GM21723 (cell line): ENCODE data around the gene SP6.

ENCODE experiments used
- ATAC-seq: cut with Tn5 transposase; IDR thresholded peaks from one replicate; pipeline ENCODE4 v1.9.1; 2021; ENCODE audit warnings: mild to moderate bottlenecking, moderate library complexity; ENCODE audit not compliant: unreplicated experiment

The SP6 gene

DNA sequence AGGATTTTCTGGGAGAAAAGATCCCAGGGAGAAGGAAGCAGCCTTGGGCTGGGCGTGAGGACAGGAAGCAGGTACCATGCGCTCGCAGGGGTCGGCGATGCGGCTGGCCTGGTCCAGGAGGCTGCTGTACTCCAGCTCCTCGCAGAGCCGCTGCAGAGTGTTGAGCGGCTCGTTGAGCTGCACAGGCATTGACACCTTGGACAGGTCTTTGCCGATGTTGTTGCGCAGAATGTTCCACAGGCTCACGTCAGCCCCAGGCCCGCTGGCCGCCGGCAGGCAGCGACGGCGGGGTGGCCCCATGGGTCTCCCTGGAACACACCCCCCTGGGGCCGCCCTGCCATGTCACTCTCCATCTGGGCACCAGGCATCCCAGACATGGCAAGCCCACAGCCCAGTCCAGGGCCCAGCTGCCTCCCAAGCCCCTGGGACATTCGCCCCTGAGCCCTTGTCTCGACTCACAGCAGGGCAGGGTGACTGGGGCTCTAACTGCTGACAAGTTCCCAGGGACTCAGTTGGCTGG, 37.4 kb downstream of the SP6 start:
- ATAC-seq: no peak

DNA sequence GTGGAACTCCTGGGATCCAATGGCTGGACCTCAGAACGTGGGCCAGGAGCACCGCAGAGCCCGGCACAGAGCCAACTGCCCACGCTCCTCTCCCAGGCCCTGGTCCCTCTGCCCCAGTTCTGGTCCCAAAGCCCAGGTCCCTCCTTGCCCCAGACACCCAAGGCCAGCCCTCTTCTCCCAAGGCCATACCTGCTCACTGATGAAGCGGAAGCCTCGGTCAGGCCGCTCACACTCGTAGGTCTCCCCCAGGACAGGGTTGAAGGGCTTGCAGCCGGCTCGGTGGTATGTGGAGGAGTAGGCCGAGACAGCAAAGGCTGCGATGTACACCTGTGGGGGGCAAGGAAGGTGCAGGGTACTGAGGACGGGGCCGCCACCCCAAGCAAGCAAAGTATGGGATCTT, 37.9 kb downstream of the SP6 start:
- ATAC-seq: no peak

DNA sequence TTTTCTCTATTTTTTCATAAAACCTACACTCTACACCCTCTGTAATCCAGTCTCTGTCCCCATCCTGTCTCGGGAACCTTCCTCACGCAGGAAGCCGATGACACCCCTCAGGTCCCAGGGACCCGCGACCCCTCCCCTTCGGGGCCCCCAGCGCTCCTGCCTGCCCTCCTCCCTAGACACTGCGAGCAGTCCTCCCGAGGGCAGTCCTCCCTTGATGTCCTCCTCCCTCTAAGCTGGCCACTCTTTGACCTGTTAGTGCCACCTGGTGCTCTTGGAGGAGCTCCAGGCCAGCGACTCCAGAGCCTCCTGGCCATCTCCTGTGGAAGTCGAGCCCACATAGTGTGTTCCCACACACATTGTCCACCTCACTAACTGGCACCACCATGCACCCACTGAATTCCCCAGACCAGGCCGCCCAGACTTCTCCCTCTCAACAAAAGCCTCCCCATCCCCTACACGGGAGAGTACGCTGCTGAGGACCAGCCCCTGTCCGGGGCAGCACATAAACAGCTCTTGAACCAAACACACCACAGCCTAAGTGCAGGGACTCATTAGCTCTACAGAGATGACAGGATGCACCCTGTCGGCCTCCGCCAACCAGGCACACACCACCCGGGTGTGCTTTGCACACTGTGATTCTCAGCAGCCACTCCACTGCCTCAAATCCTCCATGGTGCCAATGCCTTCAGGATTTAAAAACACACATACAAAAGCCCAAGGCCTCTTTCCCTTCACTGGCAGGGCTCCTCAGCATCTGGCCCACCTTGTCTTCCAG, 38.6 kb downstream of the SP6 start:
- ATAC-seq: no peak

DNA sequence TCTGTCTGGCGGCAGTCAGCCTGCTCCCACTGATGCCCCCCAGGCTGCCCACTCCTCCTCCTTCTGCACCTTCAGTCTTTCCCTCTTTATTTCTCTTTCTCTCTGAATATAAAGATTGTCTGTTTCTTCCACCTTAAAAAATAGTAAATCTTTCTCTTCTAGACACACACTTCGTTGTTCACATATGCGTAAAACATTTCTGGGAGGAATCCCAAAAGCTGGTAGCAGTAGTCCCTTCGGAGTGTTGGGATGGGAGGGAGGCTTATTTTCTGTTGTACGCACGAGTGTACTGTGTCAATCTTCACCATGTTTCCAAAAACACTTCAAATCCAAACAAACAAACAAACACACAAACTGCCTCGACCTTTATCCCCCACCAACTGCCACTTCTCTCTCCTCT, 39.3 kb downstream of the SP6 start:
- ATAC-seq: no peak

DNA sequence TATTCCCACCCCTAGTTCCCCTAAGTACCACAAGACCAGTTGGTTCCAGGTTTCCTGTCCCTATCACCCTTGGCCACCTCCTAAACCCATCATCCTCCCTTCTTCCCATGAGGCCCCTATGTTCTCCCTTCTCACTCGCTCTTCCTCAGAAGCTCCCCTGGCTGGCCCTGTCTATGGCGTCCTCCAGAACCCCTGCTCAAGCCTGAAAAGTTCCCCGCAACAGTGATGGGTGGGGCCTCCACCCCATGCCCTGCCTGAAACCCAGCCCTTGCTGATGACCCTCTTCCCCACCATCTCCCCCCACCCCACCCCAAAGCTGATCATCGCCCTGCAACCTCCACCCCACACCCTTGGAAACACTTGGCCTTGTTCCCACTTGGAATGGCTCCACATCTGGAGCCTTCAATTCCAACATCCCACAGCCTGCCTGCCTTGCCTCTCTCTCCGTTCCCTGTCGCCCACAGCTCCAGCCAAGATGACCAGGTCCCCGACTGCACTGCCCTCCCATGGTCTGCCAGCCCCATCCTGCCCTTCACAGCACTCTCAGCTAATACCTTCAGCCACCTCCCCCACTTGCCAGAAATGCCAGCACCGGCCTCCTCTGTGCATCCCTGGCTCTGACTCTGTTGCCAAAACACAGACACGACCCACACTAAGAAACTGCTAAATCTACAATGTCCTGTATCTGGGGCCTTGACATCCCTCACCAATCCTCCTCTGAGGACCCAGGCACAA, 39.9 kb downstream of the SP6 start:
- no peak for ATAC-seq

DNA sequence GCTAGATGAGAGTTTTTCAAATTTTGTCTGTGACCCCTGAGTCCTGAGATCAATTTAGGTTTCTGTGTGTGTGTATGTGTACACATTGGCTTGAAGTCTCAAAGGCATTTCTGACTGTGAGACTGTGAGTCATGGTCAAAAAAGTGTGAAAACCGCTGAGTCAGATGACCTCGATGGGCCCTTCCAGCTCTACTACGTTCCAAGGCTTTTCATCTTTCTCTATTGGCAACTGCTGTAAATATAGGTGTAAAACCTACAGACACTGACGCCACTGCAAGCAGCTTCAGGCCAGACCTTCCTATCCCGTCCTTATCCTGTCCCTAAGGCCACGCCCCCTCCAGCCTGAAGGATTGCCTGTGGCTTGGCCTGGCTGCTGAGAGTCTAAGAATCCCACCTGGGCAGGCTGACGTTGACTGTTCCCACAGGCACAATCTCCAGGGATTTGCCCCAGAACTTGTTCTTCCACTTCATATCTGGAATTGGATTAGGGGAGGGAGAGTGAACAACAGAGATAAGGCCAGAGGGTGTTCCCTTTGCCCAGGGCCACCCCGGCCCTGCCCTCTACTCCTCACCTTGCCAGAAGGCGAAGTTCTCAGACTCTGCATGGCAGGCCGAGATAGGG, 40.7 kb downstream of the SP6 start:
- ATAC-seq: no peak

DNA sequence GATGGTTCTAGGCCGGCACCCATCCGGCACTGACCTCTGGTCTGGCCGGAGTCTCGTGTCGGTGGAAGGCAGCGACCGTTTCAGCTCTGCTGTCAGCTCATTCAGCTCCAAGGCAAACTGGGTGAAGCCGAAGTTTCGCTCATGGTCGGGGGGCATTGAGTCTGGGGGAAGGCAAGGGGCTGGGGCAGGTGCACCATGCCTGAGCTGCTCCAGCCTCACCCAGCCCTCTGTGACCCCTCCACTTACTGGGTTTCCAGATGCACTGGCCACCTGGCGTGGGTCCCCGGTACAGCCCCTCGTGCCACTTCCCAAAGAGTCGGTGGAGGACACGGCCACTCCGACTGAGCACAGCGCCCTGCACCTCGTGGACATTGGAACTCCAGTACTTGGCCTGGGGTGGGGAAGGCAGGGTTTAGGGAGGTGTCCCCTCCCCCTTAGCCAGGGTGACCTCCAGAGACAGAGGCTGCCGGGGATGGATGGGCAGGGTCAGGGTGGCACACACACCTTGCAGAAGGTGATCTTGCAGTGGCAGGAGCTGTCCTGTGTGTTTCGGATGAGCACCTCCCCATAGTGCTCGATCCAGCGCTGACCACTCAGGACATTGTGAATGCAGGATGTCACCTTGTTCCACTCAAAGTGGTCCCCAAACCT, 42.0 kb downstream of the SP6 start:
- no peak for ATAC-seq

DNA sequence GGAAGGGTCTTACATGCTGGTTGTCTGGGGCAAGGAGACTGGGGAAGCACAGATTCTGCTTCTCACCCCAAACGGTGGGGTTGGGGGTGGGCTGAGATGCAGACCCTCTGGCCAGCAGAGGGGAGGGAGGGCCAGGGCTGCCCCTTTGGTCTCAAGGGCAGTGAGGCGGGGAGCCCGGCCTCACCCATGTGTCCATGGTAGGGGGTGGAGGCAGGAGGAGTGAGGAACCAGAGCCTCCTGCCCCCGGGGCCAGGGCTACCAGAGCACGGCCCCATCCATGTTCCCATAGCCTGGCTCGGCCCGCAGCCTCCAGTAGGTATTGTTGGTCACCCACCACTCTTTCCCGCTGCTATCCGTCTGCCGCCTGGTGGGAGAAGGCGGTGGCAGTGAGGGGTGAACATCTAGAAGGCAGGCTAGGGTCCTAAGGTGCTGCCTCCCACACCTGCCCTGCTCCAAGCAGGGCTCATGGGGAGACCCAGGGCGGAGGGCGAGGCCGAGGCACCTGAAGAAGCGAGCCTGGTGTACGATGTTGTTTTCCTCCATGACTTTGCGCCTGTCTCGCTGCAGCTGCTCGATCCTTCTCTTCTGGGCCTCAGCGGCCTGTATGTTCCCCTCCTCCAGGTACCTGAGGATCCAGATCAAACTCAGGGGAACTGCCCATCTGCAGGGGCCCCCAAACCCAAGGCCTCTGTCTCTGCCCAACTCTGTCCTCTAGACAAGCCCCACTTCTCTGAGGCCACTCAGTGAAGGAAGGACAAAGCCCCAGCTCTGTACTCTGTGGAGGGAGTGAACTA, 42.7 kb downstream of the SP6 start:
- no peak for ATAC-seq

DNA sequence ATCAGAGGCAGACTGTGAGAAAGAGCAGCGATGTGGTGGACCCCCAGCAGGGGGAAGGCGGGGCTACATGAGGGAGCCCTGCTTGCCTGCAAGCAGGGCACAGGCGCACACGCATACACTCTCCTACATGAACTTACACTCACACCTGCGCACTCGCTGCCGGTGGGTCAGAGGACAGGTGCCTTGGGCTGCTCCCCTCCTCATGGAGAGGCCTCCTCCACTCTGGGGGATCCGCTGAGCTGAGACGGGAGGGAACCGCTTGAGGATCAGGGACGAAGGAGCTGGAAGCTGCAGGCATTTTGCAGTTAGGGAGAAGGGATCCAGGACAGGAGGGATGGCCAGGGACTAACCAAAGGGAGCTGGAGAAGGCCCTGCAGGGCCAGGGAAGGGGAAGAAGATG, 43.5 kb downstream of the SP6 start:
- no peak for ATAC-seq

DNA sequence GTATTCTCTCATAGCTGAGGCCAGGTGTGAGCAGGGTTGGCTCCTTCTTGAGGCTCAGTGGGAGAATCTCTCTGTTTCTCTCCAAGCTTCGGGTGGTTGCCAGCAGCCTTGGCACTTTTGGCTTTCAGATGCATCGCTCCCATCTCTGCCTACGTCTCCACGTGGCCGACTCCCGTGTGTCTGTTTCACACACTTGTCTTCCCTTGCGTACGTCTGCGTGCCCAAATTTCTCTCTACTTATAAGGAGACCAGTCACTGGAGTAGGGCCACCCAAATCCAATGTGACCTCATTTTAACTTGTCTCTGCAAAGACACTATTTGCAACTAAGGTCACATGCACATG, 44.1 kb downstream of the SP6 start:
- ATAC-seq: no peak

DNA sequence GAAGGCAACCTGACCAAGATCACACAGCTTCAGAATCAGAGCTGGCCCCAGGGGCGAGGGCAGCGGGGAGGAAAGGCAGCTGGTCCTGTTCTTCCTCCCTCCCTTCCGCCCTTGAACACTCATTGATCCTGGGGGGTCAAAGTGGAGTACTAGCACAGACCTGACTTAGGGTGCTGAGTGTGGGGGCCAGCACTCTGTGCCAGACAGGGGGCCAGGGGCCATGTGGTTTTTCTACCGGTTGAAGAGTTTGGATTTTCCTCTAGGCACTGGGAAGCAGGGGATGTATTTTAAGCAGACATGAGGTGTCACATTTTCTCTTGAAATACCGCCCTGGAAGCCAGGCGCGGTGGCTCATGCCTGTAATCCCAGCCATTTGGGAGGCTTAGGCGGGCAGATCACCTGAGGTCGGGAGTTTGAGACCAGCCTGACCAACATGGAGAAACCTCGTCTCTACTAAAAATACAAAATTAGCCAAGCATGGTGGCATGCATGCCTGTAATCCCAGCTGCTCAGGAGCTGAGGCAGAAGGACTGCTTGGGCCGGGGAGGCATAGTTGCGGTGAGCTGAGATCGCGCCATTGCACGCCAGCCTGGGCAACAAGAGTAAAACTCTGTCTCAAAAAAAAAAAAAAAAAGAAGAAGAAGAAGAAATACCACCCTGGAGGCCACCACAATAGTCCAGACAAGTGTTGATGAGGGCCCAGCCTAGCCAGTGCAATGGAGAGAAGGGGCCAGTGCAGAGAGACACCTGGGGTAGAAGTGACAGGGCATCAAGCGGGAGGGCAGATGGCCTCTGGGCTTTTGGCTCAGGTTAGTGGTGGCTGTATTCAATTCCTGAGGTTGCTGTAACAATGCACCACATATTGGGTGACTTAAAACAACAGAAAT, 44.7 kb downstream of the SP6 start:
- ATAC-seq: no peak

DNA sequence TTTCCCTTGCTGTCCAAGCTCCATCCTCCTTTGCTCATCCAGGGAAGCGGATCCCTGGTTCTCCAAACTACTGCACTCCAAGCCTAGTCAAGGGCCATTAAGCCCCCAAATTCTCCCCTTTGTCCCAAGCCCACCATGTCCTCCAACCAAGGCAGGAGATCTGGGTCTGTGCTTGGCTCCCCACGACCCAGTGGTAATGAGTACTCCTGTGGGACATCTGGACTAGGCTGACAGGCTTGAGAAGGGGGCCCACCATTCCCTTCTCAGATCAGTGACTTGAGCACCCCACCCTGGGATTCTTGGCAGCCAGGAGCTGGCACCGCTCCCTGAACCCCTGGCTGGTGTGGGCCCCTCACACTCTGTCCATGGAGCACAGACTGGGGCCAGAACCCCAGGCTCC, 46.5 kb downstream of the SP6 start:
- no peak for ATAC-seq

DNA sequence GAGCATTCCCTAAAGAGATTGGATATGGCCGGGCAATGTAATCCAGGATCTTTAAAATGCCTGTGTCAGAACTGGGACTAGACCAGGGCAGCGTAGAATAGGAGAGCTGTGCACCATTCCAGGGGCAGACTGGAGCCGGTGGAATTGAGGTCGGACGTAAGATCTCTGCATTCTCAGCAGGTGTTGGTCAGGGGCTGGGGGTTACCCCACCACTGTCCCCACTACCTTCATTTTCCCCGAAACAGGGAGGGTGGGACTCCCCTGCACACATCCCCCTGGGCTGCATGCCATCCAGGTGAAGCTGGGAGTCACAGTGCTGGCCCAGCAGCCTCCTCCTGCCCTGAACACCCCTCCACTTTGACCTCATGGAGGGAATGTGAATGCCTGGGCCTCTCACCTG, 47.2 kb downstream of the SP6 start:
- ATAC-seq: no peak

DNA sequence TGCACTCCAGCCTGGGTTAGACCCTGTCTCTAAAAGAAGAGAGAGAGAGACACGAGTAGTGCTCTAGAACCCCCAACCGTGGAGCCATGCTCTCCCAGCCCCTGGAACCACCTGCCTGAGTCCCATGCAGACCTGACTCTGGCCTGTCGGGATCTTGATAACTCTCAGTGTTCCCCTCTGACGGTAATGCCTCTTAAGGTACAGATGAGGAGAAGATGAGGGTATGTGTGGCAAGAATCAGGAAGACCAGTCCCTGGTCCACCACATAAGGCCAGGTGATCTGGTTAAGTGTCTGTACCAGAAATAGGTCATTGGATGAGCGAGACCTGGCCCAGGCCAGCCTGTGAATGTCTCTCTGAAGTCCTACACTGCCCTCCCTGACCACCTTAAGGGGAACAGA, 47.8 kb downstream of the SP6 start:
- no peak for ATAC-seq

DNA sequence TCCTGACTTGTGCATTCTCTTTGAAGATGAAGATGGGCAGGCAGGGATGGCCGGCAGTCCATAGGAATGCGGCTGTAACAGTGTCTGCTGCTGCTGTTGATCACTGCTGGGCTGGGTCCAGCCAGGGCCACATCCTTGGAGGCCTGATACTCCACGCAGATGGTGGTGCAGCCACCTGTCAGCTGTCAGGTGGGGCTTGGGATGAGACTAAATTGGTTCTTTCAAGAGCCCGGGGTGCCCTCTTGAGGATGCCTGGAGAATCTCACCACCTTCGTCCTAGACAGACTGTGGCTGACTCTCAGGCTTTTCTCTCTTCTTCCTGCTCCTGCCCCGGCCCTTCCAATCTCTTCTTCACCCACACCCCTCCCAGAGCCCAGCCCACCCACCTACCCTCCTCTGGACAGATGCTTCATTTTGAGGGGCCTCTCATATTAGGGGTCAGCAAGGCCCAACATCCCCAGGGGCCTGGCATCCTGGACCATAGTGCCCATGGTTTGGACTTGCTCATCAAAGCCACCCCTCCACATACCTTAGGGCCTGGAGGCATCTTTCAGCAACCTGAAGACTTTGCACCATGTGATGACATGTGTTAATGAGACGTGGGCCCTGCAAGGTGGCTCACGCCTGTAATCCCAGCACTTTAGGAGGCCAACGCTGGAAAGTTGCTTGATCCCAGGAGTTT, 48.5 kb downstream of the SP6 start:
- ATAC-seq: peak; percentile 54

DNA sequence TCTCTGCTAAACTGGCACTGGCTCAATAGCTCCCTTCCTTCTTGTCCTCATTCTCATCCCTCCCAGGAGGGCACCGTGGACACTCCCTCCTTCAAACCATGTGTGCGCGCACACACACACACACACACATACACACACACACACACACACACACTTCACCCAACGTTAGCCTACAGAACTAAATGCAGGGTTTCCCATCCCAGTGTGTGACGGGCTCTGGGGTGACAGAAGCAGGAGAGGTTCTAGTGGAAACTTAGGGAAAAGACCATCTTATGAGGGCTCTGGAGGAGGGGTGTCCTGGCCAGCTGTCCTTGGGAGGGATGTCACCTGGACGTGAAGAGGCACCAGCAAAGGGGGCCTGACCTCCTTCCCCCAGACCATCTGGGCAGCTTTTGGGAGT, 49.1 kb downstream of the SP6 start:
- no peak for ATAC-seq

DNA sequence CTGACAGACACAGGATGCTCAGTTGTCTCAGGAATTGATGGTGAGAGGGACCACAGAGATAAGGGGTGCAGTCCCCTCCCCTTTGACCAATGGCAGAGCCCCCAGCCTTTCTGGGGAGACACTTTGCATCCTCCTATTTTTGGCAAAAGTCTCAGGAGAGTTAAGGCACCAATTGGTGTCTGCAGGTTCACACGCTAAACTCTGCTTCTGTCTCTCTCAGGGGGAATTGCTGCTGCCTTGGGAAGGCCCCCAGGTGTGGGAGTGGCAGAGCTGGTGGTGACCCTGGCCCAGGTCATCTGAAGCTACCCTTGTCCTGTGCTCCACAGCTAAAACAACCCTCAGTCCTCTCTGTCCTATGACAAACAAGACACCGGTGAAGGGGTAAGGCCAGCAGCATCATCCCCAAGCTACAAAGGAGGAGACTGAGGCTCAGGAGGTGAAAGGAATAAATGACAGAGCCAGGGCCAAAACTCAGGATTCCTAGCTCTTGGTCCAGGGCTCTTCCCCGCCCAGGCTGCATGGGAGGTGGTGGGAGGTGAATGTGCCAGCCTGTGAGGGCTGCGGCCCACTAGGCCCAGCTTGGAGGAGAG, 49.7 kb downstream of the SP6 start:
- ATAC-seq: no peak

DNA sequence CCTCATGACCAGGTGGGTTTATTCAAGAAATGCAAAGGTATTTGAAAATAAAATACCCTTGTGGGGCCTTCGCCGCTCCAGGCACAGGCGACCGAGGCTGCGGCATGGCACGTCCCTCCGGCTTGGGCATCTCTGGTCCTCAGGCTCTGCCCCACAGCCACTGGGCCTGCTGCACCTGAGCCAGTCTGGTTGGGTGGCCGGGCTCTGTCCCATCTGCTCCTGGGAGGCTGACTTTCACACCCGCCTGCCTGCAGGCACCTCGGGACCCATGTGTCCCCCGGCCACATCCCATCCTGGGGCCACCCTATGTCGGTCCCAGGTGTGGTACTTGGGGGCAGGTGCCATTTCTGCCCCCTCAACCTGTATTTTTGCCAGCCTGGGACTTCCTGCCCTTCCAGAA, 50.3 kb downstream of the SP6 start:
- ATAC-seq: no peak

DNA sequence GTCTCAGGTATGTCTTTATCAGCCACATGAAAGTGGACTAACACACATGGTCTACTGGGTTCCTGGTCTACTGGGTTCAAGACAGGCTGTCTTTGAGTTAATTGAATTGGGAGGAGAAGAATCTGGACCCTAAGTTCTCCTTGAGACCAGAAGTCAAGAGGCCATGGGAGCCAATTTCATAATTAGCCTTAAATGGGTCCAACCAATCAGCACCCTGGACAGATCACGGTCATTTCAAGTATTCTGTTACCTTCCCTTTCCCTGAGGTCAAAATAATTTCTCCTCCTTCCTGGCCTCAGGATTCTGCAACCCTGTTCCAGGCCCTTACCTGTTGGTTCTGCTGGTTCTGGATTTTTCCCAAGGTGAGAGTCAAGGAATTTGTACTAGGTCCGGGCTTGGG, 53.2 kb downstream of the SP6 start:
- no peak for ATAC-seq
